Hematopoietic multipotent progenitor cell treated with erythropoietin and hydrocortisone succinate and interleukin-3 and kit ligand, for 15 days (in vitro differentiated cells): ENCODE data around the gene OR56A5.
"Not testable (repeated sequence)": the region's sequence is repeated elsewhere in the genome, so short reads cannot be mapped to it uniquely, and the experiment has no call there.

ENCODE experiments used
- DNase-seq: peaks from one replicate; pipeline ENCODE4 v3.0.0-alpha.2; 2015; ENCODE audit warnings: low spot score

OR56A5 gene, protein sequence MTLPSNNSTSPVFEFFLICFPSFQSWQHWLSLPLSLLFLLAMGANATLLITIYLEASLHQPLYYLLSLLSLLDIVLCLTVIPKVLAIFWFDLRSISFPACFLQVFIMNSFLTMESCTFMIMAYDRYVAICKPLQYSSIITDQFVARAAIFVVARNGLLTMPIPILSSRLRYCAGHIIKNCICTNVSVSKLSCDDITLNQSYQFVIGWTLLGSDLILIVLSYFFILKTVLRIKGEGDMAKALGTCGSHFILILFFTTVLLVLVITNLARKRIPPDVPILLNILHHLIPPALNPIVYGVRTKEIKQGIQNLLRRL

DNA sequence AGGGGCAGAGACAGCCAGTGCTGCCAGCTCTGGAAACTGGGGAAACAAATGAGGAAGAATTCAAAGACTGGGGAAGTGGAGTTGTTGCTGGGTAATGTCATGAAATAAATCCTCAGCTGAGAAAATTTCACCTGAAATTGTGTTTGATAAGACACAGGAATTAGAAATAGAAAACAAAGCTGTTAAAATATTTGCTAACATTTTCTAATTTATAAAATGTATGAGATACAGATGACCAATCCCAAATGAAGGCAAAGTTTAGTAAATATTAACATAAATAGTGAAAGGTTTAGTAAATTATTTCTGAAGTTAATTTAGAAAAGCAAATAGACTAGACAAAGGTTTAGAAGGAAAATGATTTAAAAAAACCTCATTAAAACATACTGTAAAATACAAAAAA is at the start of gene OR56A5:
OR56A5 (minus strand) TSS at position 101 of the 400 bp plus-strand sequence; CDS start at position 101, 0 bp downstream.
- no peak for DNase-seq

- no peak for DNase-seq
Observed at GRCh38 chr11:6013042-6013441, 44.7 kb upstream of the OR56A5 start.

DNA sequence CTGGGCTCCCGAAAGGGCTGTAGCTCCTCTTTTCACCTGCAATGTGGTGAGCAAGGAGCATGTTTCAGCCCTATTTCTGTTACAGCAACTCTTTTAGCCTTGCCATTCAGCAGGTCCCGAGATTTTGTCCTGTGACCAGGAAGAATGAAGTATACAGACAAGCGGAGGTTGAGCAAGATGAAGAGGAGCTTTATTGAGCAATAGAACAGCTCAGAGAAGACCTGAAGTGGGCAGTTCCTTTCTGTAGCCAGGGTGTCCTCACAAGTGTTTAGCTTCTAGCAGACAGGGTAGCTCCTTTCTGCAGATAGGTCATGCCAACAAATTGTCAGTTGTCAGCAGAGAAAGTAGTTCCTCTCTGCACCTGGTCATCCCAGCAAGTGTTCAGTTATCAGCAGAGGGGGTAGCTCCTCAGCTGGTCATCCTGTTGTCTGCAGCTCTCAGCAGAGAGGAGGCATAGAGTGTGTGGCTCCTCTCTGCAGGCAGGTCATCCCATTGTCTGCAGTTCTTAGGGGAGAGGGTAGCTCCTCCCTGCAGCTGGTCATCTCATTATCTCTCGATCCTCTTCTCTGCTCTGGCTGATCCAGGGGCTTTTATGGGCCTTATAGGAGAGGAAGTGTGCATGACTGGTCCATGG is 43.9 kb upstream of the OR56A5 start:
- no peak for DNase-seq

DNA sequence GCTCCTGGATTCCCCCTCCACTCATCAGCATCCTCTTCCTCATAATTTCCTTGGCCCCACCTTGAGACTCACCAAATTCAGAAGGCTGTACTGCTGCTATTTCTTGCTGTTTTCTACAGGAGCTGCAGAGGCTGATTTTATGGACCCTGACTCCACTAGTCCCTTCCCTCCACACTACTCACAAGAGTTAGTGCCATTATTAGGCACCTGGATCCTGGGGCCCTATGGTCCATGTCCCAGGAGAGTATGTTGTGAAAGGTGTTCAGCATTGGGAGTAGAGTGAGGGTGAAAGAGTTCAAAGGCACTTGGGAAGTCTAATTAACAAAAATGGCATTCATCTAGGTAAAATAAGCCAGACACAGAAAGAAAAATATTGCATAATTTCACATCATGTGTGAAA is 38.6 kb upstream of the OR56A5 start, which contains the start of gene OR56A4:
OR56A4 (minus strand) TSS at position 101 of the 400 bp plus-strand sequence. CDS start 3,954 bp downstream, outside the sequence.
- DNase-seq: no peak

GRCh38 chr11:6006395-6006794 is 38.1 kb upstream of the OR56A5 start:
- DNase-seq: no peak

DNA sequence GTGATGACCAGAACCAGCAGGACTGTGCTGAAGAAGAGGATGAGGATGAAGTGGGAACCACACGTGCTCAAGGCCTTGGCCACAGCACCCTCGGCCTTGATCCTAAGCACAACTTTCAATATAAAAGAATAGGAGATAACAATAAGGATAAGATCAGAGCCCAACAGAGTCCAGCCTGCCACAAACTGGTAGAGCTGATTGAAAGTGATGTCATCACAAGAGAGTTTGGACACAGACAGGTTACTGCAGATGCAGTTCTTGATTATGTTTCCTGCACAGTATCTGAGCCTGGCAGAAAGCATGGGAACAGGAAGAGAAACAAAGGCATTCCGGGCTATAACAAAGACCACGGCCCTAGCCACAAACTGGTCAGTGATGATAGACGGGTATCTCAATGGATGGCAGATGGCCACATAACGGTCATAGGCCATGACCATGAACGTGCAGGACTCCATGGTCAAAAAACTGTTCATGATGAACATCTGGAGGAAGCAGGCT is 34.0 kb upstream of the OR56A5 start:
- no peak for DNase-seq

DNA sequence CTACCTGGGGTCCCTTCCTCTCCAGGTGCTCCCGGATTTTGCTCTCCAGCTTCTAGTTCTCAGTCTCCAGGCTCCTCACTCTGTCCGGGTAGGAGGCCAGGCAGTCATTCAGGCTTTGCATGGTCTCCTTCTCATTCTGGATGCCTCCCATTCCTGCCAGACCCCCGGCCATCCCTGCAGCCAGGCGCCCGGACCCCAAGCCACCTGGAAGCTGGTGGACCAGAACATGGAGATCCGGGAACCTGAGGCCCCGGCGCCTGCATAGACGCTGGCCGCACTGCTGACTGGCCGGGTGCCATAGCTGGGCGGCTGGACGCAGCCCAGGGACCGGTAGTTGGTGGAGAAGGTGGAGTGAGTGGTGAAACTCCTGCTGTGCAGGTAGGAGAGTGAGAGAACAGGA is 26.5 kb upstream of the OR56A5 start:
- no peak for DNase-seq

DNA sequence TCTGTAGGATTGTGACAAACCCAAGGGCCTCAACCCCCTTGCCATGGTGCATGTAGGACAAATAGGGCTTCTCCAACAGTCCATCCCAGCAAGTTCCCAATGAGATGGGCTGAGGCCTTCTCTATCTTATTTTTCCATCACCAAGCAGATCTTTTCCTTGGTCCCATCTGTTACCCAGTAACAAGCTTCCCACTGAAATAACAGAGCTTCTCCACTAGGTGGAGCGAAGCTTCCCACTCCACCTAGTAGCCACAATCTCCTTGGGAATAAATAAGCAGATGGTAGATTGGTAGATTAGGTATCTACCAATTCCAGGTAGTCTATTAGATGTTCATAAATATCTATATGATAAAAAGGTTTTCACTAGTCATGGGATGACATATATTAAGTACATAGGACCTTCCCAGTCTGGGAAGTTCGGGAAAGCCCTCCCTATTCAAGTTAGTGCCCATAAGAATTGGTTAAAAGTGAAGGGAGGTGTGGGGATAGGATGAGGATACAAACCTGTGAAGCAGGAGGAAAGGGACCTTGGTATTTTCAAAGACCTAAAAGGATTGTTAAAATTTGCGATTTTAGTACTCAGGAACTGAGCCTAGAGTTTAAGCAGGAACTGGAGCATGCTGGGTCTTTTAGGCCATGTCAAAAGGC is 24.4 kb upstream of the OR56A5 start:
- DNase-seq: peak; percentile 5

GRCh38 chr11:5992150-5992549 is 23.9 kb upstream of the OR56A5 start:
- DNase-seq: no peak

- no peak for DNase-seq
Observed at GRCh38 chr11:5989203-5989602, 20.9 kb upstream of the OR56A5 start.

DNA sequence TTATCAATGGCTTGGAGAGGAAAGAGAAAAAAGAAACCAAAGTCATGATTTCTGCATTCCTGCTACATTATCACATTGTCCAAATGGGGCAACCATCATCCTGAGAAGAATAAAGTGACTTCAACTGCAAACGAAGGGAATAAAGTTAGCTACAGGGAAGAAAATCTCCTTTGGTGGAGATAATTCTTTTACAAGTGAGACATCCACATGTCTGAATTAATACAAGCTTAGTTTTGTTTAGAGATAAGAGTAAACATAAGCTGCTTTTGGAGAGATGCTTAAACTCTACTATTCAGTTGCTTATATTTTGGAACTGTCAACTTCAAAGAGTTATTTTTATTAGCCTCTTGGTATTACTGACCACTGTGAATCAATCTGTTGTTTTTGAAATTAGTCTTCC is 18.6 kb upstream of the OR56A5 start, which contains the start of gene OR52L1:
OR52L1 (minus strand) TSS at position 101 of the 400 bp plus-strand sequence; CDS start at position 46, 55 bp downstream.
- no peak for DNase-seq

DNA sequence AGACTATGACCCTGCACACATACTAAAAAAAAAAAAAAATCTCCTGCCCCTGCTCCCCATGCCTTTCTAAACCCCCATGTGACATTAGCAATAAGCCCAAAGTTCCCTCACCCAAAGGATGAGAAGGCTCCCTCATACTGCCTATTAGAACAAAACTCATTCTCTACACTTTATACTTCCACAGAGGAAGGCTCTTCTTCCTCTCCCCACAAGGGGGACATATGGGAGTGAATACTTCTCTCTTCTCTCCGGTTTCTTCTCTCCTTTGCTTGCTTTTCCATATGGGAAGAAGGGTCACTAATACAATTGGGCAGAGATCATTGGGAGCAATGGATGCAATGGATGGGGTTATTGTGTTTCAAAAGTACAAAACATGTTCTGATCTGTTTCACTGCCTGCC is 15.1 kb upstream of the OR56A5 start:
- DNase-seq: no peak

DNA sequence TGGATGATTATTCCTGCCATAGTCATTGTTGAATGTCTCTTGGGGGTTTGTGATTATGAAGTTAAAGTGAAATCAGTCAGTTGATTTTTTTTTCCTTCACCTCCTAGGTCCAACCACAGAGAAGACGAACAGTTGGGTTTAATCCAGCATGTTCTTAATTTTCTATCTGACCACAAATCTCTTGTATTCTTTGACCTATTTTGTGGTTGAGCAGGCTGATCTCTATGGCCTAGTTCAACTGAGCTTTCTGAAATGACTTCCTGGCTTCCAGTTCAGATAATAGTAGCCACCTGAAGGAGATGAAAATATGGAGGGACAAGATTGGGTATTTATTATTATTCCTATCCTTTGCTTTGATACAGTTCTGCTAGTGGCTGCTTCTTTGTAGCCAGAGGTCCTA is 5.2 kb upstream of the OR56A5 start:
- DNase-seq: no peak

DNA sequence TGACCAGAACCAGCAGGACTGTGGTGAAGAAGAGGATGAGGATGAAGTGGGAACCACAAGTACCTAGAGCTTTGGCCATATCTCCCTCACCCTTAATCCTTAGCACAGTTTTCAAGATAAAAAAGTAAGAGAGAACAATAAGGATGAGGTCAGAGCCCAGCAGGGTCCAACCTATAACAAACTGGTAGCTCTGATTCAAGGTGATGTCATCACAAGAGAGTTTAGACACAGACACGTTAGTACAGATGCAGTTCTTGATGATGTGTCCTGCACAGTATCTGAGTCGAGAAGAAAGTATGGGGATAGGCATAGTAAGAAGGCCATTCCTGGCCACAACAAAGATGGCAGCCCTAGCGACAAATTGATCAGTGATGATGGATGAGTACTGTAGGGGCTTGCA is 586 bp downstream of the OR56A5 start:
- DNase-seq: no peak

DNA sequence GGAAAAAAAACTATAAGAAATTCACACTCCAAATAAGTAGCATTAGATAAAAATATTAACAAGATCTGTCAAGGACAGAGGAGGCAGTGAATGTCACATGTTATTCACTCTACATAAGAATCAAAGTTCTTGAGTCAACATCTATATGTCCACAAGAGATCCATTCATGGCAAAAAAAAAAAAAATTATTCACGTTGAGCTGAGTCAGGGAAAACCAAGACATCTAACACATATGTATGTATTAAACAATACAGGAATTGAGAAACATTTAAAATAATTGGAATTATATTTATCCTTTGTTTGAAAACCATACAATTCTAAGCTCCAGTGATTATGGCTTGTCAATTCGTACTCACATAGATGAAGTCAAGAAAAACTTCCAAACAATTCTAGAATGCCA is 1.3 kb downstream of the OR56A5 start:
- no peak for DNase-seq

- not testable (repeated sequence) for DNase-seq
Observed at GRCh38 chr11:5960704-5961320, 7.5 kb downstream of the OR56A5 start.

- DNase-seq: no peak
Observed at GRCh38 chr11:5955586-5955985, 12.7 kb downstream of the OR56A5 start.

DNA sequence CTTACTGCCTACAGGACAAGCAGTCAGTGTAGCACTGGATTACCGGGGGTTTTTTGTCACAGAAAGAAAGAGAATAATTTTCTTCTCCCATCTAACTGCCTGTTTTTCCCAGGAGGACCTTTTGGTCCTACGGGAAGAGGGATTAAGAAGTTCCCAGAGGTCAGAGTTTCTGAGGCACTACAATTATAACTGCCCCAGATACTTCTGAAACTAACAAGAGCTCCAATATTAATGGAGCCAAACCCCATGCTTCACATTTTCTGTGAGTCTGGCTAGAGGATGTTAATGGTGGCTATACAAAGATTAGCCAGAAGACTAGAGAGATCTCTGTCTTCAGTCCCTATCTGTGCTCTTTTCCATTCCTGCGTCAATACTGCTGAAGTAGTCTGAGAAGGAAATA is 26.3 kb downstream of the OR56A5 start, which contains the start of gene OR56A3:
OR56A3 (plus strand) TSS at position 301 of the 400 bp plus-strand sequence. CDS start 5,096 bp downstream, outside the sequence.
- no peak for DNase-seq

DNA sequence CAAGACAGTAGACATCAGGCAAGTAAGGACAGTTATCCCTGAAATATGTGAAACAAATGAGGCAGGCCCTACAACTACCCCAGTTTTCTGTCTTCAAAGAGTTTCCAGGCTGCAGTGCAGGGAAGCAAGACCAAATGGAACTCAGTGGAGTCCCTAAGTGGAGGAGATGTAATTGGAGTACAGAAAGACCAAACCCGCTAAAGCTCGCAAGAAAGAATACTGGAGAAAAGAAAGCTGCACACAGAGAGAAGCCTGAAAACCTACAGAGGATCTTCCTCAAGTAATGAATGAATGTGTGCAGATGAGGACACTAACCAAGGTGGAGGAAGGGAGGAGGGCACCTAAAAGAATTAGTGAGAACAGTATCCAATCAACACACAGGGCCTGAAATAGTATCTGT is 27.5 kb downstream of the OR56A5 start:
- no peak for DNase-seq

DNA sequence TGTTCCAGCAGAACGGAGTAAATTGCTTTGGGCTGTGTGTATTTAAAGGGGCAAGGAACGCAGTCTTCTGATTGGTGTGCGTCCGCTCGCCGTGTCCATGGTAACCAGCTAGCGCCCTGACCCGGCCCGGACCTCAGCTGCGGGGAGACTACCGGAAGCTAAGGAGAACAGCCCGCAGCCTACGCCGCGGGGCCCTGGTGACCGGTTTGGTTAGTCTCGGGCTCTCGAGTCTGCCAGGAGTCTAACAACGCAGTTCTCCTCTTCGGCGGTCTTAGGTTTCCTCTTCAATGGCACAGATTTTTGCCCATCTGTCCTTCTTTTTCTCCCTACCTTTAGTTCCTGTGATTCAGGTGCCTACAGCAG is 29.7 kb downstream of the OR56A5 start:
- DNase-seq: no peak

- DNase-seq: no peak
Observed at GRCh38 chr11:5937868-5938602, 30.3 kb downstream of the OR56A5 start.

DNA sequence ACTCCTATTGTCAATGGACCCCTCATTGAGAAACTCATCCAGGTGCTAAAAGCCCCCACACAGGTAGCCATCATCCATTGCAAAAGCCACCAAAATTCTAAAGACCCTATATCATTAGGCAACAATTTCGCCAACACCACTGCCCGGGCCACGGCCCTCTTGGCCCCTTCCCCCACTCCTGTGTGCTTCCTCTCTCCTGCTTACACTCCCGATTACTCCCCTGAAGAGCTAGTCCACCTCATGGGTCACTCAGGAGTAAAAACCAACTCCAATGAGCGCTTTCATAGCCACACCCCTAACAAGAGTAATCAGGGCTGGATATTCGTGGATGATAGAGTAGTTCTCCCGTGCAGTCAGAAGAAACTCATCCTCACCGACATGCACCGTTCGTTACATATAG is 35.2 kb downstream of the OR56A5 start:
- DNase-seq: no peak
